ENCODE data around the gene ERVFRD-1.
"Not testable (repeated sequence)": the region's sequence is repeated elsewhere in the genome, so short reads cannot be mapped to it uniquely, and the experiment has no call there.

The ERVFRD-1 gene

DNA sequence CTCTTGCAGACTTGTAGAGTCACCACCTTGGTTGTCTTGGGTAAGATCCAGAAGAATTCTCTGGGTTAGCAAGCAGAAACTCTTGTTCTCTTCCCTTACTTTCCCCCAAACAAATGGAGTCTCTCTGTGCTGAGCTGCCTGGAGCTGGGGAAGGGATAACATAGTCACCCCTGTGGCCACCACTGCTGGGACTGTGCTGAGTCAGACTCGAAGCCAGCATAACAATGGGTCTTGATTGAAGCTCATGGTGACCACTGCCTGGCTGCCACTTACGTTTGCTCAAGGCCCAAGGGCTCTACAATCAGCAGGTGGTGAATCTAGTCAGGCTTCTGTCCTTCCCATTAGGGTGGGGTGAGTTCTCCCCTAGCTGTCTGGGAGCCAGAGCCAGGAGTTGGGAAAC lies 15.4 kb upstream of the ERVFRD-1 start:
- H3K4me3 ChIP-seq (ENCODE audit: extremely low read depth, insufficient read depth, low read length, poor library complexity, severe bottlenecking), result no peak overlapping the region
- 54 to 63% methylated on average over 2 of the region's 2 CpGs for WGBS, 2 experiments (ENCODE audit: insufficient coverage in 2 of 2)
- H3K9me3 ChIP-seq (ENCODE audit: control insufficient read depth, low read length), result no peaks in the 10 kb centered on the region
- H3K27ac ChIP-seq (ENCODE audit: low read depth, low read length, severe bottlenecking), result no peak overlapping the region
- peaks cover 5% of the 10 kb centered on the region for H3K4me1 ChIP-seq (ENCODE audit: control insufficient read depth, insufficient read depth, low read length, poor library complexity, severe bottlenecking)
- peaks cover 11% of the 10 kb centered on the region for H3K36me3 ChIP-seq (ENCODE audit: control insufficient read depth, insufficient read depth, low read length)

GRCh38 chr6:11123978-11124377 lies 12.5 kb upstream of the ERVFRD-1 start:
- Histone ChIP-seq H3K9me3 (ENCODE audit: control insufficient read depth, low read length) (no peaks in the 10 kb centered on the region), H3K4me1 (ENCODE audit: control insufficient read depth, insufficient read depth, low read length, poor library complexity, severe bottlenecking) (peaks cover 5% of the 10 kb centered on the region), H3K36me3 (ENCODE audit: control insufficient read depth, insufficient read depth, low read length) (peaks cover 12% of the 10 kb centered on the region), H3K27ac (ENCODE audit: low read depth, low read length, severe bottlenecking) (no peak overlapping the region), H3K4me3 (ENCODE audit: extremely low read depth, insufficient read depth, low read length, poor library complexity, severe bottlenecking) (no peak overlapping the region)
- WGBS, 2 experiments (ENCODE audit: insufficient coverage in 2 of 2), result 82 to 100% methylated on average over 1 to 2 of the region's 2 CpGs

- Histone ChIP-seq H3K9me3 (ENCODE audit: control insufficient read depth, low read length) (no peaks in the 10 kb centered on the region), H3K36me3 (ENCODE audit: control insufficient read depth, insufficient read depth, low read length) (peaks cover 13% of the 10 kb centered on the region), H3K4me3 (ENCODE audit: extremely low read depth, insufficient read depth, low read length, poor library complexity, severe bottlenecking) (no peak overlapping the region), H3K27ac (ENCODE audit: low read depth, low read length, severe bottlenecking) (no peak overlapping the region), H3K4me1 (ENCODE audit: control insufficient read depth, insufficient read depth, low read length, poor library complexity, severe bottlenecking) (peaks cover 5% of the 10 kb centered on the region)
- WGBS, 2 experiments (ENCODE audit: insufficient coverage in 2 of 2), result 83 to 100% methylated on average over 1 of the region's 1 CpG
Measured at GRCh38 chr6:11122380-11122779, 10.9 kb upstream of the ERVFRD-1 start.

DNA sequence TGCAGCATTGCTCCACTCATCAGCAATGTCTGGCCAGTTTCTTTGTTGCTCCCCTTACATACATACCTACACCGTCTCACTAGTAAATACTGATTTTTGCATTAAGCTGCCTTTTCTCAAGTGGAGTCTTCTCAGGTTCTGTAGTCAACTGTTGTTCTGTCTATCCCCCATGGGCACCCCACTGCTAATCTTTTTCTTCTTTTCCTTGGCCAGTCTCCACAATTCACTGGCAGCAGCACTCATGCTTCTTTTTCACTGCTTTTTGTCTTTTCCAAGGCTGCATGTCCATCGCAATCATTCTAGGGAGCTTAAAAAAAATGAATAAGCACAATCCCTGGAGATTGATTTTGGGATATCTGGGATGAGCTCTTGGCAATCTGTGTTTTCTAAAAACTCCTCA lies 10.3 kb upstream of the ERVFRD-1 start:
- H3K4me3 ChIP-seq (ENCODE audit: extremely low read depth, insufficient read depth, low read length, poor library complexity, severe bottlenecking), result no peak overlapping the region
- 80 to 100% methylated on average over 1 to 2 of the region's 2 CpGs for WGBS, 2 experiments (ENCODE audit: insufficient coverage in 2 of 2)

DNA sequence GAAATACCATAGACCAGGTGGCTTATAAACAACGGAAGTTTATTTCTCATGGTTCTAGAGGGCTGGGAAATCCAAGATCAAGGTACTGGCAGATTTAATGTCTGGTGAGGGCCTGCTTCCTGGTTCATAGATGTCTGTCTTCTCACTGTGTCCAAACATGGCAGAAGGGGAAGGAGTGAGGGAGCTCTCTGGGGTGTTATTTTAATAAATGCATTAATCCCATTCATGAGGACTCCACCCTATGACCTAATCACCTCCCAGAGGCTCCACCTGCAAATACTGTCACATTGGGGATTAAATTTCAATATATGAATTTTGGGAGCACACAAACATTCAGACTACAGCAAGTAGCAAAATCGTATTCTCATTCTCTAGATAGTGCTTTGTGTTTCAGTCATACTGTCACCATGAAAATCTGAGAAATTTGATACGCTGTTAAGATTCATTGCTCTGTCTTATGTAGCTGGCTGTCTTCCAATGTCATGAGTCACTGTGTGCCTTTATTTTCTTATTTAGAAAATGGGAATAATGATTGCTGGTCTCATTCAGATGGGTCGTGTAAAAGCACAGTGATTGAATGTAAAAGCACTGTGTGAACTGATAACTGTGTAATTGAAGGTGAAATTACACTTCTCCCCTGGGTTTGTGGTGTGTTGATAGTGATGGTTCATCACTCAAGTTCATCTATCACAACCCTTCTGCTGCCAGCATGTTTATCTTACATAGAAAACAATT lies 8.9 kb upstream of the ERVFRD-1 start:
- Histone ChIP-seq H3K27ac (ENCODE audit: low read depth, low read length, severe bottlenecking) (no peak overlapping the region), H3K9me3 (ENCODE audit: control insufficient read depth, low read length) (no peaks in the 10 kb centered on the region), H3K4me1 (ENCODE audit: control insufficient read depth, insufficient read depth, low read length, poor library complexity, severe bottlenecking) (no peaks in the 10 kb centered on the region), H3K4me3 (ENCODE audit: extremely low read depth, insufficient read depth, low read length, poor library complexity, severe bottlenecking) (no peak overlapping the region), H3K36me3 (ENCODE audit: control insufficient read depth, insufficient read depth, low read length) (peaks cover 5% of the 10 kb centered on the region)
- WGBS, 2 experiments (ENCODE audit: insufficient coverage in 2 of 2), result 92 to 100% methylated on average over 3 to 4 of the region's 4 CpGs

More for the DNA sequence above, 10.3 kb upstream of the ERVFRD-1 start:
- Histone ChIP-seq H3K36me3 (ENCODE audit: control insufficient read depth, insufficient read depth, low read length) (peaks cover 10% of the 10 kb centered on the region), H3K9me3 (ENCODE audit: control insufficient read depth, low read length) (no peaks in the 10 kb centered on the region), H3K27ac (ENCODE audit: low read depth, low read length, severe bottlenecking) (no peak overlapping the region), H3K4me1 (ENCODE audit: control insufficient read depth, insufficient read depth, low read length, poor library complexity, severe bottlenecking) (peaks cover 5% of the 10 kb centered on the region)

GRCh38 chr6:11115808-11116536 lies 4.4 kb upstream of the ERVFRD-1 start:
- not testable (repeated sequence) for H3K27ac ChIP-seq (ENCODE audit: low read depth, low read length, severe bottlenecking); H3K36me3 ChIP-seq (ENCODE audit: control insufficient read depth, insufficient read depth, low read length); H3K9me3 ChIP-seq (ENCODE audit: control insufficient read depth, low read length); H3K4me3 ChIP-seq (ENCODE audit: extremely low read depth, insufficient read depth, low read length, poor library complexity, severe bottlenecking)
- WGBS, 2 experiments (ENCODE audit: insufficient coverage in 2 of 2), result 92 to 94% methylated on average over 7 to 8 of the region's 11 CpGs
- peaks cover 11% of the 10 kb centered on the region for H3K4me1 ChIP-seq (ENCODE audit: control insufficient read depth, insufficient read depth, low read length, poor library complexity, severe bottlenecking)

DNA sequence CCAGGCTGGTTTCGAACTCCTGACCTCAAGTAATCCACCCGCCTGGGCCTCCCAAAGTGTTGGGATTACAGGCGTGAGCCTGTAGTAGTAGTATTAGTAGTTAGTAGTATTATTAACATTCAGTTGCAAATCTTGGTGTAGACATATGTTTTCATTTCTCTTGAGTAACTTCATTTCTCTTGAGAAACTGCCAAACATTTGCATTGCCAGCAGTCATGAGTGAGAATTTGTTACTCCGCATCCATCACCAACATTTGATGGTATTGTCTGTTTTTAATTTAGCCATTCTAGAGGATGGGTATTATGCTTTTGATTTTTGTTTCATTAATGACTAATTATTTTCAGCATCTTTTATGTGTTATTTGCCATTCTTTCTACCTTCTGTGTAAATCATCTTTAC lies 1.5 kb upstream of the ERVFRD-1 start:
- Histone ChIP-seq H3K27ac (ENCODE audit: low read depth, low read length, severe bottlenecking) (no peak overlapping the region), H3K9me3 (ENCODE audit: control insufficient read depth, low read length) (no peaks in the 10 kb centered on the region), H3K4me1 (ENCODE audit: control insufficient read depth, insufficient read depth, low read length, poor library complexity, severe bottlenecking) (peaks cover 20% of the 10 kb centered on the region), H3K36me3 (ENCODE audit: control insufficient read depth, insufficient read depth, low read length) (peaks cover 11% of the 10 kb centered on the region), H3K4me3 (ENCODE audit: extremely low read depth, insufficient read depth, low read length, poor library complexity, severe bottlenecking) (no peak overlapping the region)
- WGBS, 2 experiments (ENCODE audit: insufficient coverage in 2 of 2), result 93% methylated on average over 3 of the region's 4 CpGs; no CpG with 5 or more reads in 1 of the 2 experiments

DNA sequence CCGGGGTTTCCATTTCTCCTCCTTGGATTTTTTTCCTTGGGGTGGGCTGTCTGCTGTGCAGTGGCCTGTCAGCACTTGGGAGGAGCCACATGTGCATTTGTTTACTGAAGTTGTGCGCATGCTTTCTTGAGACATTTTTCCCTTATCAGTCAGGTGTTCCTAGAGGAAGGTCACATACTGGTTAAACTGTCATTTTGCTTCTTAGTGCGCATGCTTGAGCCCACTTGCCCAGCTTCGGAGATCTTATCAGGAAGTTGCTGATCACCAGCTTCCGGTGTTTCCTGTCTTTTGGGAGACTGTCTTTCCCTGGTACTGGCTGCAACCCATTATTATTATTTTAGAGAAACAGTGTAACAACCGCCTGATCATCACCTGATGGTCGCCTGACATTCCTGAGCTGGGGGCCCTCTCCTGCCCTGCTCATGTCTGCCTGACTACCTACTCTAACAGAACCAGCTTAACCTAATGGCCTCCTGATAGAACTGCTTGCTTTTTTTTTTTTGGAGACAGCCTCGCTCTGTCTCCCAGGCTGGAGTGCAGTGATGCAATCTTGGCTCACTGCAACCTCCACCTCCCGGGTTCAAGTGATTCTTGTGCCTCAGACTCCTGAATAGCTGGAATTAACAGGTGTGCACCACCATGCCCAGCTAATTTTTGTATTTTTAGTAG lies 378 bp upstream of the ERVFRD-1 start:
- Histone ChIP-seq H3K36me3 (ENCODE audit: control insufficient read depth, insufficient read depth, low read length) (peaks cover 17% of the 10 kb centered on the region), H3K9me3 (ENCODE audit: control insufficient read depth, low read length) (no peaks in the 10 kb centered on the region), H3K27ac (ENCODE audit: low read depth, low read length, severe bottlenecking) (no peak overlapping the region), H3K4me3 (ENCODE audit: extremely low read depth, insufficient read depth, low read length, poor library complexity, severe bottlenecking) (no peak overlapping the region), H3K4me1 (ENCODE audit: control insufficient read depth, insufficient read depth, low read length, poor library complexity, severe bottlenecking) (peaks cover 20% of the 10 kb centered on the region)
- WGBS, 2 experiments (ENCODE audit: insufficient coverage in 2 of 2), result 91% methylated on average over 7 of the region's 9 CpGs

DNA sequence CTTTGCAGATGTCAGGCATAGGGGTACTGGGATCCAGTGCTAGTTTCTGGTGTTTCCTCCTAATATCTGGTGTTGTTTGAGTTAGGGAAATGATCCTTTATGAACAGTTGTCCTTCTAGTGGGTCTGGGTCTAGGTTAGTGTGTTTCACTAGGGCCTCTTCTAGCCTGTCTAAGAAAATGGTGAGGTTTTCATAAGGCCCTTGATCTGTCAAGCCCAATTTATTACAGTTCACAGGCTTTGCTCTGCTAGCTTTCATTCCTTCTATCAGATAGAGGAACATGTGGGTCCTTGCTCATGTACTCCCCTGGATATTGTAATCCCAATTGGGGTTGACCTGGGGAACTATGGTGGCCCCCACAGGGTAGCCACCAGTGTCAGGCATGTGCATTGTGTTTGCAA lies 2.8 kb downstream of the ERVFRD-1 start:
- Histone ChIP-seq H3K36me3 (ENCODE audit: control insufficient read depth, insufficient read depth, low read length) (peaks cover 17% of the 10 kb centered on the region), H3K27ac (ENCODE audit: low read depth, low read length, severe bottlenecking) (no peak overlapping the region), H3K4me1 (ENCODE audit: control insufficient read depth, insufficient read depth, low read length, poor library complexity, severe bottlenecking) (peaks cover 20% of the 10 kb centered on the region), H3K4me3 (ENCODE audit: extremely low read depth, insufficient read depth, low read length, poor library complexity, severe bottlenecking) (no peak overlapping the region), H3K9me3 (ENCODE audit: control insufficient read depth, low read length) (no peaks in the 10 kb centered on the region)

DNA sequence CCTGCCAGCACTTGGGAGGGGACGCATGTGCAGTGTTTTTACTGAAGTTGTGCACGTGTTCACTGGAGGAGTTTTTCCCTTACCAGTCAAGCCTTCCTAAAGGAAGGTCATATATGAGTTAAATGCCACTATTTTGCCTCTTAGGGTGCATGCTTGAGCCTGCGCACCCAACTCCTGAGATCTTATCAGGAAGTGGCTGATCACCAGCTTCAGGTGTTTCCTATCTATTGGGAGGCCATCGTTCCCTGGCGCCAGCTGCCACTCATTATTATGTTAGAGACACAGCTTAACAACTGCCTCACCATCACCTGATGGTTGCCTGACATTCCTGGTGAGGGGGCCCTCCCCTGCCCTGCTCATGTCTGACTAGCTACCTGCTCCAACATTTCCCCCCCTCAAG lies 8.5 kb downstream of the ERVFRD-1 start:
- Histone ChIP-seq H3K36me3 (ENCODE audit: control insufficient read depth, insufficient read depth, low read length) (peaks cover 36% of the 10 kb centered on the region), H3K9me3 (ENCODE audit: control insufficient read depth, low read length) (peaks cover 7% of the 10 kb centered on the region), H3K4me3 (ENCODE audit: extremely low read depth, insufficient read depth, low read length, poor library complexity, severe bottlenecking) (no peak overlapping the region), H3K27ac (ENCODE audit: low read depth, low read length, severe bottlenecking) (no peak overlapping the region), H3K4me1 (ENCODE audit: control insufficient read depth, insufficient read depth, low read length, poor library complexity, severe bottlenecking) (no peaks in the 10 kb centered on the region)
- 77 to 78% methylated on average over 3 of the region's 5 CpGs for WGBS, 2 experiments (ENCODE audit: insufficient coverage in 2 of 2)
